PFSK-1 (cell line): ENCODE data around the gene ARFGAP2.

Source experiments
- FOXP2 ChIP-seq: optimal IDR thresholded peaks from 2 replicates; pipeline ENCODE3; 2011; ENCODE audit warnings: borderline replicate concordance, control low read depth, inconsistent platforms; ENCODE audit not compliant: insufficient read depth; ENCODE audit errors: extremely low read length, extremely low read depth
- POLR2AphosphoS5 ChIP-seq: IDR thresholded peaks from 2 replicates; pipeline ENCODE4 v1.6.1; 2012; ENCODE audit warnings: low read depth, mild to moderate bottlenecking, control low read depth, low read length, moderate library complexity

DNA sequence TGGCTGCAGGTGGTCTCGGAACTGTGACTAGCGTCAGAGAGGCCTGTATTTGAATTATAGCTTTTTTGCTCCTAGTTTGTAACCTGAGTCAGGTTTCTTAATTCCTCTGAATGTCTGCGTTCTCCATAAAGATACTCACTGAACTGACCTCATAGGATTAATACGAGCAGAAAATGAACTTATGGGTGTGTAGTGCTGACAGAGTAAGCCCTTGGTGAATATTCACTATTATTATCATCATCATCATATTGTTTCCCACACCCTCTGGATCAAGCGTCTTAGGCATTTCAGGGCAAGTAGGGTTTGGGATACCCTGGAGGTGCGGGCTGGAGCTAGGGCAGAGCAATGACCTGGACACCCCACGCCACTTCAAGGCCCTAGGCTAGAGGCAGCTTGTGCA, 29.0 kb downstream of the ARFGAP2 start:
- no peak for TF ChIP-seq POLR2AphosphoS5
- no peak for TF ChIP-seq FOXP2
